Stimulated activated CD8-positive, alpha-beta memory T cell treated with anti-CD3 and anti-CD28 coated beads, Interleukin-7, amount 100 ng/mL, for 1 hour (primary cell): Measurements from ENCODE around the gene EXOC4.

ENCODE experiments used
- DNase-seq, 2 donors: peaks; one replicate each; pipeline ENCODE4 v3.0.0-alpha.2; 2020; ENCODE audit warnings: low read depth in 2 of 2

Gene EXOC4

GRCh38 chr7:133491846-133492652 is 239.2 kb downstream of the EXOC4 start:
- no peak for DNase-seq

GRCh38 chr7:133497061-133497460 is 244.2 kb downstream of the EXOC4 start:
- no peak for DNase-seq

DNA sequence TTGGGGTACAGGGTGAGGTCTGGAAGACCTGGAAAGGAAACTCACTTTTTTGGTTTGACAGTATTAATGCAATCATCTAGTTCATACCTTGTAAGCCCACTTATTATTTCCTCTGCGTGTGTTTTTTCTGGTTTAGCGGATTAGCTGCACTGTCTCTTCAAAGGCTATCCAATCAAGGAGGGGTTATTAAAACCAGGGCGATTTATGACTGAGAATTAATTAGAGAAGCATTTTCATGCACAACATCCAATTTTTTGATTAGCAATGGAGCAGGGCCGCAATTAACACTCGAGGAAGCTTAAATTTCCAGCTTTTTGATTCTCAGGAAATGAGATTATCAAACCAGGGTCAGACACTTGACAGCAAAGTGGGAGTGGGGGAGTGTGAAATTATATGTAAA is 248.9 kb downstream of the EXOC4 start:
- DNase-seq = no peak

- no peak for DNase-seq
These were observed 249.6 kb downstream of the EXOC4 start for GRCh38 chr7:133502498-133502897.

DNA sequence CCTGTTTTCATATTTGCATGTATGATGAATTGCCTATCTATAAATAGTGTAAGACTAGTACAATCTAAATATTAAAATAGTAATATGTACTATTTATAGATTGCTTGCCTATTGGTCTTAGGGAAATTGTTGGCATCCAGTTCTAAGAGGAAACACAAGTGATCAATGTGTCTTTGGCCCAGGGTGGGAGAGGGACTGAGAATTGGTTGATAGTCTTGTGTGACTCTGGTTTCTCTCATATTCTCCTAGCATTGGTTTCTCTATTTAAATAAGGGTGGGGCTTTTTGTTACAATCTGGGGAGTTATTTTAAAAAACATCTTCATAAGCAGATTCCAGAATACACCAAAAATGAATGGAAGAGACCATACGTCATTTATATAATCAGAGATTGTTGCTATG is 250.1 kb downstream of the EXOC4 start:
- DNase-seq = no peak

DNA sequence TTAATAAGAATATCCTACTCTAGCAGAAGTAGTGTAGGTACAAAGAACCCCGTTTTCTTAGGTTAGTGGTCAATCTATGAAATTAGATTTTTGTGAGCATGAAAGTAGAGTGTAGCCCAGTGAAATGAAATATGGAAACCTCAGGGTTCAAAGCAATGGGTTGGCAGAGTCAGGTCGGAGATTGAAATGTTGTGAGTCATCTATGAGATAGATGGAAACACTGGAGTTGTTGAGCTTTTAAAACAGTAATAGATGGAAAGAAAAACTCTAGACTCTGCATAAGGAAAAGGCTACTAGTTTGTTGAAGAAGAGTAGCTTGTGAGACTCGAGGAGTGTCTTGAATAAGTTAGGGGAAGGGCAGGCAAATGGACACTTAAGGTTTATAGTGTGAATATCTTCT is 251.9 kb downstream of the EXOC4 start:
- no peak for DNase-seq

GRCh38 chr7:133509822-133510221 is 256.9 kb downstream of the EXOC4 start:
- DNase-seq = no peak

DNA sequence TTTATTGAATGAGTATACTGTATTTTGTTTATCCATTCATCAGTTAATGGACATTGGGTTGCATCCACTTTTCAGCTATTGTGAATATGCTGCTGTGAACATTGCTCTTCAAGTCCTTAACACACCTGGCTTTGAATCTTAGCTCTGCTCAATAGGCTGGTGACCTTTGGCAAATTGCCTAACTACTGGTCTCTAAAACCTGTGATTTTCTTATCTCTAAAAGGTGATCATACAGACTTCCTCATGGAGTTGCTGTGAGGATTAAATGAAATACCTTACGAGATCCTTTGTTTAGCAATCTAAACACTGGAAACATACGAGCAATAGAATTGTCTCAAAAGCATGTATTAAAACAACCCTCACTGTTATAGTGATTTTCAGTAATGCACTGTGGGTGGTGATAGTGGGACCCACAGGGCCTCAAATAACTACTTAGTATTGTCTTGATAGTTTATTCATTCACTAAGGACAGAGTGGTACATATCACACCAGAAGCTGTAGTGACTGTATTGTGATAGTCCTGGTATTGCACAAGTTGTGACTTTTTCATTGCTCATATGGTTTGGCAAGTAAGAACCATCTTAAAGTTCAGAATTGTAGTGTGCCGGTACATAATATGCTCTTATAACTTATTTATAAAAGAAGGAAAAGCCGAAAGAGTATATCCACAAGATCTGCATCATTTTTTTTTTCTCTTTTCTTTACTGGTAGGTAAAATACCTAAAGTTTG is 257.6 kb downstream of the EXOC4 start:
- no peak for DNase-seq

DNA sequence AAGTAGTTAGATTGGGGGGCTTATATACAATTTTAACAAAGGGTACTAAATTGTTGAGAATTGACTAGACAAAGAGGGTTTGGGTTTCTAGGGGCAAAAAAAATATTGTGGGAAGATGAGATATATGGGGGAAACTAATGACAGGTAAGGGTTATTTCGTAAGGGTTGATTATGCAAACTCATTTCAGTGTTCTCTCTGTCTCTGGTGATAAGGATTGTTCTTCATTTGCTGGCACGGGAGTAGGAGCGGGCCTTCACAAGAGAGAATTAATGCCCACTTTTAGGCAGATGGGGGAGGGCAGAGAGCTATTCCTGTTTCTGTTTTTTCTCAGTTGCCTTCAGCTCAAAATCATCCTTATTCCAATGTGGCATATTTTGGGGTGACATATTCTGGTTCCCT is 258.4 kb downstream of the EXOC4 start:
- no peak for DNase-seq

DNA sequence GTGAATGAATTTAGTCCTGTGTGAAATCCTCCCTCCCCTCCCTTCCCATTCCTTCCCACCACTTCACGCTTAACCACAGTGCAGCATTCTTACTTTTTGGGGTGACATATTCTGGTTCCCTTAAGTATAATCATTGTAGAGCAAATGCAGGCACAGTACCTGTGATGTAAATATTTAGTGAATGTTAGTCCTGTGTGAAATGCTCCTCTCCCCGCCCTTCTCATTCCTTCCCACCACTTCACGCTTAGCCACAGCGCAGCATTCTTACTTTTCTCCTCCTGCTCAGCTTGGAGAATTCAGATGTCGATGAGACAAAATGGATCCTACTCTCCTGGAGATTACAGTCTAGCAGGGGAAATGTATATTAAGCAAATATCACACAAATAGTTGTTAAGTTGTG is 258.8 kb downstream of the EXOC4 start:
- no peak for DNase-seq

- DNase-seq = no peak
These were observed 259.7 kb downstream of the EXOC4 start for GRCh38 chr7:133512560-133512959.

GRCh38 chr7:133513608-133514007 is 260.7 kb downstream of the EXOC4 start:
- DNase-seq = no peak

- DNase-seq = no peak
These were observed 261.7 kb downstream of the EXOC4 start for GRCh38 chr7:133514551-133514950.

DNA sequence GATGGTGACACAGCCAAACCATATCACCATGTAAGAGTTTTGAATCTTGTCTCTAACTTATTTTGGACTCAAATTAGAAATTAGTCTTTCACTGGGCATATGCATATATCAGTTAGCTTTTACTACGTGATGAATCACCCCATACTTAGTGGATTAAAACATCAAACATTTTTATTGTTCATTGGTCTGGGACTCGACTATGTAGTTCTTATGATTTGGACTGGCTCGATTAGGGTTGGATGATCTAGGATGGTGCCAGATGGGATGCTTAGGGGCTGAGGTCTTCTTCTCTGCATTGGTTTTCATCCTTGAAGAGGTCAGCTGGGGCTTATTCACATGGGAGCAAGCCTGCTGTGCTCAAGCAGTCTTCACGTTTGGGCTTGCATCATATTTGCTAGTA is 264.9 kb downstream of the EXOC4 start:
- DNase-seq = no peak

DNA sequence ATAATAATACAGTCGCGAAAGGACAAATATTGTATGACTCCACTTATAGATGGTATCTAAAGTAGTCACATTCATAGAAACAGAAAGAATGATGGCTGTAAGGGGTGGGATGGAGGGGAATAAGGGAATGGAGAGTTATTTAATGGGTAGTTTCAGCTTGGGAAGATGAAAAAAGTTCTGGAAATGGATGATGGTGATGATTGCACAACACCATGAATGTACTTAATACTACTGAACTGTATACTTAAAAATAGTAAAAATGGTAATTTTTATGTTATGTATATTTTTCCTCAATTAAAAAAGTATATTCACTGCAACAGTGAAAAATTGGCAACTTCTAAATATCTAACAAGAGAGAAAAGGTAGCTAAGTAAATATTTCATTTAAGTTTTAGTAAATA is 265.8 kb downstream of the EXOC4 start:
- DNase-seq = no peak

- no peak for DNase-seq
These were observed 267.4 kb downstream of the EXOC4 start for GRCh38 chr7:133520248-133520647.

DNA sequence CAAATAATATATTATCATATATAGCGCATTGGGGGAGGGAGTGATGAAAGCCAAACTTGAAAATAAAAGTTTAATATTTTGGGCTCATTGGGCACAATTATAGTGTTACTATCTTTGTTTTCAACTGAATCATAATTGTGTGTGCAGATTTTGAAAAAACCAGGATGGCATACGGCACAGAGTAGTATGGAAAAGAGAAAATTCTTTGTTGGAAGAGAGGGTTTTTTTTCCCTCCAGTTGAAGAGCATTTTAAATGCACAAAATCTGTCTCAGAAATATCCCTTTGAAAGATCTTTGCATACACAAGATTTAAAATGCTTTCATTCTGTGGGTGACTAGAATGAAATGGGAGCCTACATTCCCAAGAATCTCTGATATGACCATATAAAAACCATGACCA is 269.6 kb downstream of the EXOC4 start:
- DNase-seq = no peak

- DNase-seq = no peak
These were observed 275.9 kb downstream of the EXOC4 start for GRCh38 chr7:133528796-133529195.

DNA sequence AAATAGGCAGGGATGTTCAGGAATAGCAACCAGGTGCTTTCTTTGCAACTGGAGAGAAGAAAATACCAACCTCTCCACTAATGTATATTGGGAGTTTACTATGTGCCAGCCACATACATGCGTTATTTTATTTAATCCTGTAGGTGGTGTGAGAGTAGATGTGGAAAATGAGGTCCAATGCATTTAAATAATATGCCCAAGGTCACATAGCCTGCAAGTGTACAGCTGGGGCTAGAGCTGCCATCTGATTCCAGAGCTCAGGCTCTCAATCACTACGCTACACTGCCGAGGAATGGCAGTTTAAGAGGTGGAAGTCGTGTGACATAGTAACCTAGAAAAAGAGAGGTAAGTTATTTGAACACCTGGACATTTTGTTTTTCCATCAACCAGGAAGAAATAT is 277.0 kb downstream of the EXOC4 start:
- no peak for DNase-seq

GRCh38 chr7:133530682-133531081 is 277.8 kb downstream of the EXOC4 start:
- DNase-seq = no peak

DNA sequence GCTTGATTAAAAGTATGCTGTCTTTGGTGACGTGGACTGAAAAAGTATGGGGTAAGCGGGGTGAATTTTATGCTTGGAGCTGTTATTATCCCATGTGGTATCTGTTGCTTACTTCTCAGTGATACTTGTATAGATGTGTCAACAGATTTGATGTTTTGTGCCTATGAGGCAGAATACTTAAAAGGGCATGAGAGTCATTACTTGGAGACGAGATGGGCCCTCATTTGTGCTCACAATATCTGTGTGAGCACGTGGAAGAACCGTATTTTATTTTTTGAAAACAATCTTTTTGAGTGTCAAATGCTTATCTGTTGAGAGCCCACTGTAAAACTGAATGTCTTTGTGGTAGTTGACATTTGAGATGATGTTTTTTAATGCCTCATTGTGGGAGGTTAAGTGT is 281.9 kb downstream of the EXOC4 start:
- no peak for DNase-seq

DNA sequence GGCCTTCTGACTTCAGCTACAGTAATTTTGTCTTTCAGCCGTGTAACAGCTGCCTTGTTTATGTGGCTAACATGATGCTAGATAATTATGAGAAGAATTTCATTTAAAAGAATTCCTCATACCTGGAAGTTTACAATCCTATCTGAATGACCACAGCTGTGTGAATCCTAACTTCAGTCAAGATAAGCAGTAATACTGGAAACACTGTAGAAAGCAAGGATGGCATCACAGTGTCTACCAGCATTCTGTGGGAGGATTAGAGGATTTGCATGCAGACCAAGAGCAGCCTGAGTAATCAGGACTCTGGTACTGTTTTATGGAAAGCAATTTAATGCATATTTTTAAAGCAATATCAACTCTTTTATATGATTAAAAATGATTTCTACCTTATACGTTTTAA is 282.4 kb downstream of the EXOC4 start:
- no peak for DNase-seq

GRCh38 chr7:133536450-133536849 is 283.6 kb downstream of the EXOC4 start:
- DNase-seq = no peak
